Stimulated activated CD8-positive, alpha-beta memory T cell treated with anti-CD3 and anti-CD28 coated beads, Interleukin-7, amount 100 ng/mL, for 24 hours (primary cell): ENCODE results near the gene TMEM19.

Source experiments
- DNase-seq: peaks from one replicate; pipeline ENCODE4 v3.0.0-alpha.2; 2020; ENCODE audit warnings: low read depth

TMEM19 gene

GRCh38 chr12:71719647-71720370 is 33.9 kb downstream of the TMEM19 start:
- no peak for DNase-seq

- DNase-seq: no peak
Observed at GRCh38 chr12:71721783-71722505, 36.1 kb downstream of the TMEM19 start.

- DNase-seq: no peak
Observed at GRCh38 chr12:71725011-71725410, 39.1 kb downstream of the TMEM19 start.

GRCh38 chr12:71726548-71726947 is 40.7 kb downstream of the TMEM19 start:
- DNase-seq: no peak

- DNase-seq: no peak
Observed at GRCh38 chr12:71727958-71728357, 42.1 kb downstream of the TMEM19 start.

- DNase-seq: no peak
Observed at GRCh38 chr12:71730936-71731335, 45.1 kb downstream of the TMEM19 start.

GRCh38 chr12:71731439-71732356 is 45.8 kb downstream of the TMEM19 start:
- DNase-seq: no peak

GRCh38 chr12:71732357-71732712 is 46.5 kb downstream of the TMEM19 start:
- no peak for DNase-seq

- DNase-seq: no peak
Observed at GRCh38 chr12:71737197-71737596, 51.3 kb downstream of the TMEM19 start.

GRCh38 chr12:71742998-71743397 is 57.1 kb downstream of the TMEM19 start:
- DNase-seq: no peak

GRCh38 chr12:71744522-71745300 is 58.8 kb downstream of the TMEM19 start:
- no peak for DNase-seq

GRCh38 chr12:71746974-71747611 is 61.2 kb downstream of the TMEM19 start:
- DNase-seq: no peak

- no peak for DNase-seq
Observed at GRCh38 chr12:71748081-71748850, 62.4 kb downstream of the TMEM19 start.

- DNase-seq: no peak
Observed at GRCh38 chr12:71749666-71750065, 63.8 kb downstream of the TMEM19 start.

- no peak for DNase-seq
Observed at GRCh38 chr12:71752891-71753290, 67.0 kb downstream of the TMEM19 start.
